Measurements from ENCODE around the gene MROH2B.

The MROH2B gene

DNA sequence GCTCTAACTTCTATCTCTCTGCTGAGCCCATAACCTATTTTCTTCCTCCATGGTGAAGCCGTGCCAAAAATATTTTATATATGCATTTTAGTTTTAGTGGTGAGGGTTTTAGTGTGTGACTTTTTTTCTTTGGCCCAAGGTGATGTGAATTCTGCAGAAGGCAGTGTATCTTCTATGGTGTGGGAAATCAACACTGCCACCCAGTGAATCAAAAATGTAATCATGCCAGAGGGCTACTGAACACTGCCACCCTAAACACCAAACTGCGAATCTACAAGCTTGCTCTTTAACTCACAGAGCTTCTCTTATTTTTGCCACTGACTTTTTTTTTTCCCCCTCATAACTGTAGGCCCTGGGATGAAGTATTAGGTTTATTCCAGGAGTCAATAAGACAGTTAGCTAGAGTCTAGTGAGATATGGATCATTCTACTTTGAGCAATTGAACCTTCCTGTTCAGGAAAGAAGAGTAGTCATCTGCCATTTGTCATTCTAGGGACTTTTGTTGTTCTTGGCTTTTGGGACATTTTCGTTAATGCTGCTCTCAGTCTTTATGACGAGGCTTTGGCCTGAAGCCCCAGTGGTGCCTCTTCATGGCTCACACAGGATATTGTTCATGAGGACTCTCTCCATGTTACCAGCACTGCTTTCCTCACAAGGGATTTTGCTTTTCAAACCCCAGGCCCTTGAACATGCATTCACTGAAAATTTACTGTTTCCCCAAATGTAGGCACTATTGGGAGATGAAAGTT, 108.8 kb downstream of the MROH2B start:
- DNase-seq, result no peak

GRCh38 chr5:40960037-40960436, 111.1 kb downstream of the MROH2B start:
- no peak for DNase-seq

- DNase-seq, result no peak
These were observed 112.3 kb downstream of the MROH2B start for GRCh38 chr5:40958811-40959210.

DNA sequence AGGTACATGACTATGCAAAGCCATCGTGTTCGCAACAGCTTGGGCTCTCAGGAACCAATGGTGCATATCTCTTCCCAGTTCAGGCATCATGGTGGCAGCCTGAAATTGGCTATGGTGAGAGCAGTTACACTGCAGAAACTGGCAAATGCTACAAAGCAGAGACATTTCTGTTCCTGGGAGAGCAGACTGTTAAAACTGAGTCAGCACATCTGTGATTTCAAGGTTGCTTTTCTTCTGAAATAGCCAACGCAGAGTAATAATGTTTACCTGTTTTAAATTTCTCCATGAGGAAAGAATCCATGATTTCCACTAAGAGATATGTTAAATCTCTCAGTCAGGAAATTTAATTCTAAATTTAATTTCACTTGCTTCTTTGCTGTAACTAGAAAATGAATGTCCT, 114.1 kb downstream of the MROH2B start:
- DNase-seq, result no peak

DNA sequence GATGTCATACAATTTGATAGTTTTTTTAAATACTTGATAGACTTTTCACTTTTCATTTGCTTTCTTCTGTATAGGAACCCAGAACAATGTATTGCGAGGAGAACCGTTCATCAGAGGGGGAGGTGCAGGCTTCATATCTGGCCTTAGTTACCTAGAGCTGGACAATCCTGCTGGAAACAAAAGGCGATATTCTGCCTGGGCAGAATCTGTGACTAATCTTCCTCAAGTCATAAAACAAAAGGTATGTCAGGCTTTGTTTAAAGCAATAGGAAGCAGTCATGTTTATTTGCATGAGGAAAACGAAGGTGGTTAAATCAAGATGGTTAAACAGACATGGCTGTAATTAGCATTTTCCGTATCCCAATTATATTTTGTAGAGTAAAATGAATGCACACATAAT, 115.8 kb downstream of the MROH2B start:
- no peak for DNase-seq

Measured in GF-D8 (cell line).